Mucosa of gallbladder (tissue), 1 donor: ENCODE results near the gene PCSK9. TPM values are rescaled to one million over a fixed set of nuclear protein-coding genes. Genes with fewer than 3 reads are reported as not detected.
"Not testable (repeated sequence)": the region's sequence is repeated elsewhere in the genome, so short reads cannot be mapped to it uniquely, and the experiment has no call there.

ENCODE experiments used
- DNase-seq: peaks from one replicate; pipeline ENCODE4 v3.0.0-alpha.2; 2020; ENCODE audit warnings: low spot score
- total RNA-seq: library from RNA; stranded (reverse); gene quantifications from one replicate; pipeline ENCODE4 v1.2.1, GENCODE V29; 2021
- donor health status: DM: no; HTN: no; CAD: no.

Gene PCSK9
- total RNA-seq, 1 donor from 2014 or later = 10.2 TPM

DNA sequence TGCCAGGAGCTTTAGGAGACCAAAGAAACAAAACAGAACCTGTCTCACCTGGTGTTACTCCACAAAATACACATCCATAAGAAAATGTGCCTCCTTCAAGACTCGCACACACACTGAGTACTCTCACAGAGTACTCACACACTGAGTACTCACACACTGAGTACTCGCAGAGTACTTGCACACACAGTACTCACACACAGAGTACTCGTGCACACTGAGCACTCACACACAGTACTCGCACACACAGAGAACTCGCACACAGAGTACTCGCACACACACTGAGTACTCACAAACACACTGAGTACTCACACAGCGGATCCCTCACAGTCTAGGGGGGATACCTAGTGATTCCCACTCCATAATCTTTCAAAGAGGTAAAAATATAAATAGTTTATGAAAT lies 40.3 kb downstream of the PCSK9 start:
- DNase-seq = no peak

DNA sequence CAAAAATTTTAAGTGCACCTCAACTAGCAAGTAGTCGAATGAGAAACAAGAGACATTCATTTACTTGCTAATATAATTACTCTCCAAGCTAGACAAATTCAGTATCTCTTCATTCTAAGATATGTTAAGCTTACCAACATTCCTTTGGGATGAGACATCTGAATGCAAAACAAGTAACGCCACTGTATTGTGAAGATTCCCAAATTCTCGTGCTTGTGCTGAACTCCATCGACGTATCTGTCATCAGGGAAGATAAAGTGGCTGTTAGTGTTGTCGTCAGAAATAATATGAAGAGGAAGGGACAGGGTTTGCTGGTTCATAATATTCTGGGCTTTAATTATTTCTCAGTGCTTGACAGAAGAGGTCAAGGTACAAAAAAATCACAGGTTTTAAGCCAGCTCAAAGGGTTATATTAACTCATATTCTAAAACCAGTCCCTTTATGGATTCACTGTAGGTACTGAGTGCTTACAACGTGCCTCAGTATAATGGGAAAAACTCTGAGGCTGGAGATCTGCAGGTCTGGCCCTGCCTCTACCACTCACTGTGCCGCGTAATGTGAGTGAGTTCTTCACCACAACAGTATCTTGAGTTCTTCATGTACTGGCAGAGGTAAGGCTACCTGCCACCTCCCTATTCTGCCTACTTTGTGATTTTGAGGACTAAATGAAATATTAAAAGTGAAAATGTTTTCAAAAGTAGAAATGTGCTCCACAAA lies 42.0 kb downstream of the PCSK9 start:
- no peak for DNase-seq

- DNase-seq = no peak
Observed at GRCh38 chr1:55081905-55082296, 42.6 kb downstream of the PCSK9 start.

GRCh38 chr1:55084257-55084656 lies 44.9 kb downstream of the PCSK9 start:
- no peak for DNase-seq

DNA sequence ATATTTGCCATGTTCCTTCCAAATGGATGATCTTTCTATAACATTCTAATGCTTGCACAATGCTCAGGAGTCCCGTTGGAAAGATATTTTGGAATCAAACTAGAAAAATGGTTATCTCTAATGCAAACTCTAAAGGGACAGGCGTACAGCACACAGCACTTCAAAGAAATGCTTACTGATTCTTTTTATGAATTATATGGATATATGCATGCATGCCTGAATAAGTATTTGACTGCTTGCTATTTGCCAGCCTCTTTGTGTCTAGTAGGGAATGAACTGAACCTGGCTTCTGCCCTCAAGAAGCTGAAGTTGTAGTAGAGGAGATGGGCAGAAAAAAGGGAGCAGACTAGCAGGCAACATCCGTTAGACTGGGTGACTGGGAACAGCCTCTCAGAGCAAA lies 48.1 kb downstream of the PCSK9 start:
- DNase-seq = no peak

- no peak for DNase-seq
Observed at GRCh38 chr1:55088413-55088812, 49.1 kb downstream of the PCSK9 start.

- no peak for DNase-seq
Observed at GRCh38 chr1:55089683-55090082, 50.3 kb downstream of the PCSK9 start.

- no peak for DNase-seq
Observed at GRCh38 chr1:55092475-55092874, 53.1 kb downstream of the PCSK9 start.

DNA sequence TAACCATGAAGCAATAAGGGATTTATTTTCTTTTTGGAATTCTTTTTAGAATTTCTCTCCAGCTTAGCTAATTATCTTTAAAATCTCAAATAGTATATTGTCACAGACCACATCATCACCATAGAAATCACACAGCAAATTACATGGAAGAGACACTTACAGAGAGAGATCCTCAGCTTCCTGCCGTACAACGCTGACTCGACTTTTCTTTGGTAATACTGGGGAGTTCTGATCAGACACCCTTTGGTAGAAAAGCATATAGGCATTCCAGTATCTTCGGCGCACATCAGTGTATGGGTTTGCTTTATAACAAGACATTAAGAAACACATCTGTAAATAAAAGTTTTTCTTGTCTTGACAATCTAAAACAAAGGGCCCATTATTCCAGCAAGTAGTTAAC lies 55.7 kb downstream of the PCSK9 start:
- DNase-seq = no peak

GRCh38 chr1:55103891-55104290 lies 64.5 kb downstream of the PCSK9 start:
- no peak for DNase-seq

DNA sequence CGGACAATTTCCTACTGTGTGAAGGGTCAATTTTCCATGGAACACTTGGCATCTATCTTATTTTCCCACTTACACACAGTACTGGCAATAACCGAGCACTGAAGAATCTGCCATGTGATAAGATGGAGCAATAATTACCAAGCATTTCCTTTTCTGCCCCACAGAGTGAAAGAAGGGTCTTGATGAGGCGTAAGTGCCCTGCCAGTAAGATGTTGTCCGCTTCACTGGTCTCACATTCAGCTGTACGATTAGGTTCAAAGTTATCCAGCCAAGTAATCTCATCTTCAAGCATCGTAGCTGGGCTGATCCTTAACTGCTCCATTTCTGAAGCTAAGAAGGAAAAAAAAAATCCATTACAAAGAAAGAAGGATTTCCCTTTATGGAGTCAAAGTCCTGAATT lies 67.8 kb downstream of the PCSK9 start:
- DNase-seq = no peak

DNA sequence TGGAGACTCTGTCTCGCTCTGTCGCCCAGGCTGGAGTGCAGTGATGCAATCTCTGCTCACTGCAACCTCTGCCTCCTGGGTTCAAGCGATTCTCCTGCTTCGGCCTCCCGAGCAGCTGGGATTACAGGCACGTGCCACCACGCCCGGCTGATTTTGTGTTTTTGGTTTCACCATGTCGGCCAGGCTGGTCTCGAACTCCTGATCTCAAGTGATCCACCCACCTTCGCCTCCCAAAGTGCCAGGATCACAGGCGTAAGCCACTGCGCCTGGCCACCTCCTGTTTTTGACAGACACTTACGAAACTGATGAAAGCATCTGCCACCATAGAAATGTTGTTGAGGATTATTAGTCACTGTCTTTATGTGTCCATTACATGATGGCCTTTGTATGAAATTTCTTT lies 69.7 kb downstream of the PCSK9 start:
- DNase-seq = not testable (repeated sequence)

Other genes starting within 250 kb of the PCSK9 start
- gene TTC22, start 238.2 kb upstream of the PCSK9 start, total RNA-seq = 24.9 TPM
- 463 TPM for gene DHCR24, start 152.4 kb upstream of the PCSK9 start, total RNA-seq
- 2.3 TPM for gene TMEM61, start 58.9 kb upstream of the PCSK9 start, total RNA-seq
- gene BSND, start 40.6 kb upstream of the PCSK9 start, total RNA-seq = not detected
- gene USP24, start 175.8 kb downstream of the PCSK9 start, total RNA-seq = 34.6 TPM